VCaP (cell line): ENCODE measurements around the gene GPHN.

Experiments used
- H3K27ac ChIP-seq: fragments of 450-650 bp; 2 replicates; pipeline ENCODE4 v1.5.1; 2017
- TF ChIP-seq, protein P1 (sequence below): fragments of 450-650 bp; conservative IDR thresholded peaks from 2 replicates; pipeline ENCODE4 v1.5.1; 2017; ENCODE audit warnings: mild to moderate bottlenecking, moderate library complexity

GPHN gene

DNA sequence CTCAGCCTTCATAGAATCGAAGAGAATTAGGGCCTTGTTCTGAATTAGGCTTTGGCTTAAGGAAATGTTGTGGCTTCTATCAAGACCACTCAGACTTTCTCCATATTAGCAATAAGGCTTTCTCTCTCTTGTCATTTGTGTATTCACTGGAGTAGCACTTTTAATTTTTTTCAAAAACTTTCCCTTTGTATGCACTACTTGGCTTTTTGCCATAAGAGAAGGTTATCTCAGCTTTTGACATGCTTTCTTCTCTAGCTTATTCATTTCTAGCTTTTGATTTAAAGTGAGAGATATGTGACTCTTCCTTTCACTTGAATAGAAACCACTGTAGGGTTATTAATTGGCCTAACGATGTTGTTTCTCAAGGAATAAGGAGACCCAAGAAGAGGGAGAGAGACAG is 244.2 kb downstream of the GPHN start:
- TF ChIP-seq, protein P1, sequence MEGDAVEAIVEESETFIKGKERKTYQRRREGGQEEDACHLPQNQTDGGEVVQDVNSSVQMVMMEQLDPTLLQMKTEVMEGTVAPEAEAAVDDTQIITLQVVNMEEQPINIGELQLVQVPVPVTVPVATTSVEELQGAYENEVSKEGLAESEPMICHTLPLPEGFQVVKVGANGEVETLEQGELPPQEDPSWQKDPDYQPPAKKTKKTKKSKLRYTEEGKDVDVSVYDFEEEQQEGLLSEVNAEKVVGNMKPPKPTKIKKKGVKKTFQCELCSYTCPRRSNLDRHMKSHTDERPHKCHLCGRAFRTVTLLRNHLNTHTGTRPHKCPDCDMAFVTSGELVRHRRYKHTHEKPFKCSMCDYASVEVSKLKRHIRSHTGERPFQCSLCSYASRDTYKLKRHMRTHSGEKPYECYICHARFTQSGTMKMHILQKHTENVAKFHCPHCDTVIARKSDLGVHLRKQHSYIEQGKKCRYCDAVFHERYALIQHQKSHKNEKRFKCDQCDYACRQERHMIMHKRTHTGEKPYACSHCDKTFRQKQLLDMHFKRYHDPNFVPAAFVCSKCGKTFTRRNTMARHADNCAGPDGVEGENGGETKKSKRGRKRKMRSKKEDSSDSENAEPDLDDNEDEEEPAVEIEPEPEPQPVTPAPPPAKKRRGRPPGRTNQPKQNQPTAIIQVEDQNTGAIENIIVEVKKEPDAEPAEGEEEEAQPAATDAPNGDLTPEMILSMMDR = no peak
- H3K27ac ChIP-seq = no peak overlapping the region

DNA sequence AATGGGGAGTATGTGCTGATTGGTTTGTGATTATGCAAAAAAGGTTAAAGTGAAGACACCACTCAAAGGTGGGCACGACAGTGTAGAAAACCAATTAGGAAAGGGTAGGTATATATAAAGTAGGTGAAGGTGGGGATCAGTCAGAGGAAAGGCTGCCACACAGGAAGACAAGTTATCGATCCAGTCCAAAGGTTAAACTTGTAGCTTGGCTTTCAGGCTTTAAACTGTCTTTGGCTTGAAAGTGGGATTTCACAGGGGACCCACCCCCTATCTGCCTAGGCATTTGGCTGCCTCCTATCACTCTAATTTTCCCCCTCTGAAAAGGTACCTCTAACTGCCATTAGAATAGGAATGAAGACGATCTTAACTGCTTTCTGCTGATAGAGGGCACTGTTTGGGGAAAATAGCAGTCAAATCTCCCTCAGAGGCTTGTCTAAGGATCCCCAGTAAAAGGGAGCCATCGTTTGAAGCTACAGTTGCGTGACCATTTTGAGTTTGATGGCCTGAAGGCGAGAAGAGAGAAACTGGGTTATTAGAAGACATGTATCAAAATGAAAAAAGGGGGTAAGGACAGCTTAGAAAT is 250.2 kb downstream of the GPHN start:
- H3K27ac ChIP-seq = no peak overlapping the region
- TF ChIP-seq, protein P1 = no peak

DNA sequence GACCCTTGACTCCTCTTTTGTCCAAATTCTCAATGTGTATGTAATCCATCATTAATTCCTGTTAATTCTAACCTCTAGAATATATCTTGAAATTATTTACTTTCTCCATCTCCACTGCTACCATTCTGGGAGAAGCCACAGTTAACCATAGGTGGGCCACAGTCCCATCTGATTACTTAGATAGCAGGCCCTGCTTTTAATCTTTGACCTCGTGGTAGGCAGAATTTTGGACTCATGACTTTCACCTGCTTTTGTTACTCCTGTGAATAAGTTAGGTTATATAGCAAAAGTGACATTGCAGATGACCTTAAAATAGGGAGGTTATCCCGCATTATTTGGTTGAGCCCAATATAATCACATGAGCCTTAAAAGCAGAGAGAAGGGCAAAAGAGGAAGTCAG is 264.2 kb downstream of the GPHN start:
- TF ChIP-seq, protein P1 = no peak
- H3K27ac ChIP-seq = no peak overlapping the region

DNA sequence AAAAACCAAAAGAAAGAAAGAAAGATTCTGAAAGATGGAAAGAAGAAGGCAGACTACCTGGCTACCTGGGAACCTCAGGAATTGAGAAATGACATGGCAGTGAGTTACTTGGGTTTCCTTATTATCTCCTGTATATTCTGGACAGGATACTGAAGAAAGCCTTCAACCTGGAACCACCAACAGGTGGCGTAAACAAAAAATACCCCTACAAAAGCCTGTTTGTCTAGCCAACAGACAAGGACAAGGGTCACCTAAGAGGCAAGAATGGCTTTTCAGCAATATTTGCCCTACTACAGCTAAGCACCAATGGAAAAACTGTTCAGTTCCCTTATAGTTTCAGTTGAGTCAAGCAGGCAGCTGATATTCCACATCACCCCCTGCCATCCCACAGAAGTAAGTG is 274.9 kb downstream of the GPHN start:
- TF ChIP-seq, protein P1 = no peak
- no peak overlapping the region for H3K27ac ChIP-seq

DNA sequence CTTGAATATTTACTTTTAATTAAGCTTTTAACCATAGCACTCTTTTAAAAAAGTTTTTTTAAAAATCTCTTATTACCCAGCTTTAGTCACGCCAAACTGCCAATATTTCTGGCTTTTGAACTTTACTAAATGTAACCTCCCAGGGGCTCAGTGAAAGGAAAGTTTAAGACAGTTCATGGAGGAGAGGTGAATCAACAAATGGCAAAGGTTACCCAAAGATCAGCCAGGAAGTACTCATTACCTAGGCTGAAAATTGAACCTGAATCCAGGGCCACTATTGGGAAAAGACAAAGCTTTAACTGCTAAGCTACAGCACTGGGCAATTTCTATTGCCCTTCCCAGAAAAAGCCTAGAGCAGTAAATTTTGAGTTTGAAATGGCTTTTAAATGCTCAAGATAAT is 282.2 kb downstream of the GPHN start:
- no peak overlapping the region for H3K27ac ChIP-seq
- TF ChIP-seq, protein P1 = no peak

DNA sequence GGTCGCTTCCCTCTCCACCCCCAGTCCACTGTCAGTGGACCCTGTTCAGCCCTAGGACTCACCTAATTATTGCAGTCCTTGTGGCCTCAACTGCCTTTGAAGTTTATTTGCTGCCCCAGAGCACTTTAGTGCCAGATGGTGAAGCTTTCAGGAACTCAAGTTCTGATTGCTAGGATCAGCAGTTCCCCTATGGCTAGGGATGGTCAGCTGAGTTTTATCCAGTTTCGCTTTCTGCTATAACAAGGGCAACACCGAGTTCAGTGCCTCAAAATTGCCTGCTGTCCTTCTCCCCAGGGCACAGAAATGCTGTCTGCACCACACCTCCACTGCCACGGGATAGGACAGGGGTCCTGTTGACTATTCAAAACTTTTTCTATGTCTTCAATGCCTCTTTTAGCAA is 295.0 kb downstream of the GPHN start:
- TF ChIP-seq, protein P1 = no peak

DNA sequence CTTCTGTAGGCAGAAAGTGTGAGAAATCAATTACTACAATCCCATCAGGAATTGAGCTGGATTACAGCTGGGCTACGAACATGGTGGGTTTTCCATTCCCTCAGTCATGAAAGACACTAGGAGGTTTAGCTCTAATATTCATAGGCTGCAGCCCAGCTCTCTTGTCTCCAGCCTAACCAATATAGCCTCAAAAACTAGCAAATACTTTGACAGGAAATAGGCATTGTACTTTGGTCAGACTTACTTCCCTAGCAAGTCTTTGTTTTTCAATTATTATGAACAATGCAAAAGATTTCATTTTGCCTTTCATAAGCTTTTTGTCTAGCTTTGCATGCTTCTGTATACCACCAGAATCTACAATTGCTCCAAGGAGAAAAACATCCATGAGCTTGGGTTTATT is 296.2 kb downstream of the GPHN start:
- no peak overlapping the region for H3K27ac ChIP-seq
- TF ChIP-seq, protein P1 = no peak

More for the DNA sequence above, 295.0 kb downstream of the GPHN start:
- H3K27ac ChIP-seq = no peak overlapping the region
